OCI-LY7 (cell line): ENCODE measurements around the gene INPP4A.

Source experiments
- CTCF ChIP-seq: fragments of 200-600 bp; sonication (generic); conservative IDR thresholded peaks from 2 replicates; pipeline ENCODE4 v1.5.1; 2014; ENCODE audit warnings: mild to moderate bottlenecking, antibody characterized with exemption, low read length, moderate library complexity, mixed read lengths
- EZH2phosphoT487 ChIP-seq: fragments of 200-600 bp; sonication (generic); IDR thresholded peaks from 2 replicates; pipeline ENCODE4 v1.6.1; 2018; ENCODE audit warnings: low read depth, borderline replicate concordance, mild to moderate bottlenecking, mixed run types, antibody characterized with exemption, low read length, moderate library complexity, mixed read lengths

DNA sequence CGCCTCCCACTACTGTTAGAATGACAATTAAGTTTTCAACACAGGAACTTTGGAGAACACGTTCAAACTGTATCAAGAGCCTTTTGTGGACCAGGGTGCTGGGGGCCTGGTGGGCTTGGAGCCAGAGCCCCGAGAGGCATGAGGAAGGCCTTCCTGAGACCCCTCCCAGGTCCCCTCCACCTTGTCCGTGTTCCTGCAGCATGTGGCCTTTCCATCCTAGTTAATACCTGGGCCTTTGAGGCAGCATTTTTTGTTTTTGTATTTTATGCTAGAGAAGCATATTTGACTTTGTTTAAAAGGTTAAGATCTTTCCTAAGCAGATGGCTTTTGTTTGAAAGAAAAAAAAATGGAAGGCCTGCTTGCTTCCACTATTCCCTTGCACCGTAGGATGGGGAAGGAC is 68.0 kb downstream of the INPP4A start:
- TF ChIP-seq CTCF (no peak), EZH2phosphoT487 (no peak)
